ENCODE data around the gene C16orf96.

Gene C16orf96

DNA sequence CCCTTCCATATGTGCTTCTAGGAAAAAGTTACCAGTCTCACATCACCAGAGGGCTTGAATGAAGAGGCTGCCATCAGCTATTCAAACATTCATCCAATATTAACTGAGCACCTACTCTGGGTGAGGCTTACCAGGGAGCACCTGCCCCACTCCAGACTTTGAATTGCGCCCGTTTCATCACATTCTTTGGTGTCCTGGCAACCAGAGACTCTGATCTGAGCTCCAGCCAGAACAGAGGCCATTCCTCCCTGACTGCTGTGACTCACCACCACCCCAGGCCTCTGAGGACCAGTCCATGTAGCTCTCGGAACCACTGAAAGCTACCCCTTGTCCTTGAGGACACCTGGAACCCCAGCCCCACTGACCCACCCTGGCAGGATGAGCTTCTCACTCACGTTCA lies at the start of gene C16orf96:
Gene C16orf96, plus strand, starts transcription at position 229 of the 400 bp plus-strand sequence. Its CDS starts 150 bp downstream, at position 379.
- DNase-seq (ENCODE audit: low spot score): no peak

DNA sequence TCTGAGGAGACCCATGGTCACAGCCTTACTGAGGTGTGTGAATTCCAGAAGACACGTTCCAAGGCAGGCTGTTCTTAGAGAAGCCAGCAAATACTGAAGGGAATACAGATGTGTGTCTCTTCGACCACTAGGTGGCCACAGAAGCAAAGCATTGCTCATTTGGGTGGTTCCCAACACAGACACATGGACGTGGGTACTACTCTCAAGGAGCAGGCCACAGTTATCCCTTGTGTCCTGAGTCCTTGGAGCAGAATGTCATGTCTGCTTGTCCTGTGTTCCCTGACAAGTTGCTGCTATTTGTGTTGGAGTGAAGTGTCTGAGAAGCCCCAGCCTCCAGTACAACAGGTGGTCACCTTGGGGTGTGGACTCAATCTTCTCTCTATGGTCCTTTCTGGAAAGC lies 49.7 kb upstream of the C16orf96 start:
- peak; percentile 71 for DNase-seq (ENCODE audit: low spot score)

DNA sequence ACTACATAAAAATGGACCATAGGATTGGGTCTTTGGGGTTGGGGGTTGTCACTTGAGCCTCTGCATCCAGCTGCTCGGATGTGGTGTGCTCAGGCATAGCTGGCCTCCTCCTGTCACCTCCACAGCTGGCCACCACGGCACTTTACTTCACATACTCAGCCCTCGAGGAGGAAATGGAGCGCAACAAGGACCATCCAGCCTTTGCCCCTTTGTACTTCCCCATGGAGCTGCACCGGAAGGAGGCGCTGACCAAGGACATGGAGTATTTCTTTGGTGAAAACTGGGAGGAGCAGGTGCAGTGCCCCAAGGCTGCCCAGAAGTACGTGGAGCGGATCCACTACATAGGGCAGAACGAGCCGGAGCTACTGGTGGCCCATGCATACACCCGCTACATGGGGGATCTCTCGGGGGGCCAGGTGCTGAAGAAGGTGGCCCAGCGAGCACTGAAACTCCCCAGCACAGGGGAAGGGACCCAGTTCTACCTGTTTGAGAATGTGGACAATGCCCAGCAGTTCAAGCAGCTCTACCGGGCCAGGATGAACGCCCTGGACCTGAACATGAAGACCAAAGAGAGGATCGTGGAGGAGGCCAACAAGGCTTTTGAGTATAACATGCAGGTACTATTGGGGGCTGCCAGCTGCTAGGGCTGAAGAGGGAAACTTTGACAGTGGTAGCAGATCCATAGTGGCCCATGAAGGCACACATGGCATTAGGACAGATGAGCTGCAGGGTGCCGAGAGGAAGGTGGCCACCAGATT lies 48.4 kb upstream of the C16orf96 start:
- no peak for DNase-seq (ENCODE audit: low spot score)

DNA sequence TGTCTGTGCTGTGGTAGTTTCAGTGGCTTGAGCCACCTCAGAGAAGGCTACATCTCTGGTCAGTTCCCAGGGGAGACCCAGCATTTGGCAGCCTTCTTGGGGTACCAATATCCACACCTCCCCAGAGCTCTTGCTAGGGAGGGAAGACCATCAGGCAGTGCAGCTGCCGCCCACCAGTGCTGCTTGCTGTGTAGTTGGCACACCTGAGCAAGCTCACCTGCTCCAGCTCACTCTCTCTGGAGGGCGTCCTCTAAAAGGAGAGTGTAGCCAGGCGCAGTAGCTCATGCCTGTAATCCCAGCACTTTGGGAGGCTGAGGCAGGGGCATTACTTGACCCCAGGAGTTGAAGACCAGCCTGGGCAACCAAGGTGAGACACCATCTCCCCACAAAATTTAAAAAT lies 47.3 kb upstream of the C16orf96 start:
- DNase-seq (ENCODE audit: low spot score): no peak

DNA sequence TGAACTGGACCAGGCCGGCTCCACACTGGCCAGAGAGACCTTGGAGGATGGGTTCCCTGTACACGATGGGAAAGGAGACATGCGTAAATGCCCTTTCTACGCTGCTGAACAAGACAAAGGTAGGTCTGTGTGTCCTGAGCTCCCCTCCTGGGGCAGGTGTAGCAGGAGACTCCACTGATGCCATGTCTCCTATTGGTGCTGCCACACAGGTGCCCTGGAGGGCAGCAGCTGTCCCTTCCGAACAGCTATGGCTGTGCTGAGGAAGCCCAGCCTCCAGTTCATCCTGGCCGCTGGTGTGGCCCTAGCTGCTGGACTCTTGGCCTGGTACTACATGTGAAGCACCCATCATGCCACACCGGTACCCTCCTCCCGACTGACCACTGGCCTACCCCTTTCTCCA lies 46.7 kb upstream of the C16orf96 start:
- no peak for DNase-seq (ENCODE audit: low spot score)

DNA sequence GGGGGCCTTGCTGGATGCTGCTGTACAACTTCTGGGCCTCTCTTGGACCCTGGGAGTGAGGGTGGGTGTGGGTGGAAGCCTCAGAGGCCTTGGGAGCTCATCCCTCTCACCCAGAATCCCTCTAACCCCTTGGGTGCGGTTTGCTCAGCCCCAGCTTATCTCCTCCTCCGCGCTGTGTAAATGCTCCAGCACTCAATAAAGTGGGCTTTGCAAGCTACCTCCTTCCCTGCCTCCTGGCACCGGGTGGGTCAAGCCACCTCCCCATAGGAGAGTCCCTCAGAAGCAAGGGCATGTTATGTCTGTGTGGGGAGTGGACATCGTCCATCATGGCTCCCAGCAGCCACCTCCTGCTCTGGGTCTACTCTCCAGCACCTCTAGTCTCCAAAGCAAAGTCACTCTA lies 46.0 kb upstream of the C16orf96 start:
- no peak for DNase-seq (ENCODE audit: low spot score)

DNA sequence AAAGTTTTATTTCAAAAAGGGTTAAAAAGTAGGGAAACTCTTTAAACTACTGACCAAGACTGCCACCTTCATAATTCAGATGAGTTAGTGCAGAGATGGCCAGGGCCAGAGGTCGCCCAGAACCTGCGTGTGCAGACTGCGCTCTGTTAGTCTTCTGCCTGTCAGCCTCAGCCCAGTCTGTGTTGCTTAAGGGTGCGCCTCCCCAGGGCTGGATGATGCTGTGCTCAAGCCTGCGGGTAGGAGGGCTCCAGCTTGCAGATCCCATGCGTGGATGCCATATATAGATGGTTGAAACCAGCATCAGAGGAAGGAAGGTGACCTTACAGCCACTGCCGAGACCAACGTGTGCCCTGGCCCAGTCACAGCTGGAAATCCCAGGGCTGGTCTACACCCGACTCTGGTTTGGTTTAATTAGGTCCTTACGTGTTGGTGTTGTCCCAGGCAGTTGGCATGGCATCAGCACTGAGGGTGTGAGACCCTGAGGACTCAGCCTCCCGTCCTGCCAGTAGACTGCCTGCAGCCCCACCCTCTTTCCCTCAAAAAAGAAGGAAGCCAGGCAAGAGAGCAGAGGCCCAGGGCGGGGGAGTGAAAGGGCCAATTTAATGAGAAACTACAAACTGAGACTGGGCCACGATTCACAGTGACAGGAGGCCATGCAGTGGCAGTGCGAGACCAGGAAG lies 45.3 kb upstream of the C16orf96 start:
- DNase-seq (ENCODE audit: low spot score): no peak

DNA sequence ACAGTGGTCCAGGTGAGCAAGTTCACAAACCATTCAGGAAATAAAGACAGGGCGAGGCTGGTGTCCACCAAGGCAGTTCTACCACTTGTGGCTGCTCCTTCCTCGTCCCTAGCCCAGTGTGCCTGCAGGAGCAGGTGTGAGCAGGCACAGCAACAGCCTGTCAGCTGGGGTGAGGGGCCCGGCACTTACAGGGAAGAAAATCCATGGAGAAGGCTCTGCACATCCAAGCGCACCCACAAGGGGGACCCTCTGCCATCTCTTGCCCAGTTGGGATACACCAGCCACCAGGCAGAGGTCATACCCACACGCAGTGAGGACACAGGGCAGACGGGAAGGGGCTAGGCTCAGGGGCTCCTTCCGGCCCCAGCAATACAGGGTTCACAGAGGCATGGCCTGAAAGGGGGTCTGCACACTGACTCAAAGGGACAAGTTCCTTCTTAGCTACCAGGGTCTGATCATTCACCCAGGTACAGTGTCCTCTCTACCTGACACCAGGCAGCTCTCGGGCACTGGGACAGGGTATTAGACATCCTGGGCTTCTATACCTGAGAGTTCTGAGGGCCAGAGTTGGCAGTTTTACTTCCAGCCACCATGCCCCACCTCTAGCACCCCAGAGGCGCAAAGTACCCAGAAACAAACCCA lies 44.6 kb upstream of the C16orf96 start:
- DNase-seq (ENCODE audit: low spot score): no peak

DNA sequence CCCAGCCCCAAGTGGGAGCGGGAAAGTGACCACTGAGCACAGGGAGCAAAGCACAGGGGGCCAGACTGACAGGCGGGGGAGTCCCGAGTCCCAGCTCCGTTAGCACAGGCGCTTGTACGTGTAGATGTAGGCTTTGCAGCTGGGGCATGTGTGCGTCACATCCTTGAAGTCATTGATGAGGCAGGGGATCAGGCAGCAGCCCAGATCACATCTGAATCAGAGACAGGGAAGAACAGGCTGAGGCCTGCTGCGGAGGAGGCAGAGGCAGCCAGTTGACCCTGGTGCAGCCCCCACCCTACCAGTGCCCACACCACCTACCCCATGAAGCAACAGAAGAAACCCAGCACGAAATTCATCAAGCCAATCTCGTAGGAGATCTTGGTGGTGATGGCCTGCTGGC lies 43.7 kb upstream of the C16orf96 start:
- DNase-seq (ENCODE audit: low spot score): no peak

DNA sequence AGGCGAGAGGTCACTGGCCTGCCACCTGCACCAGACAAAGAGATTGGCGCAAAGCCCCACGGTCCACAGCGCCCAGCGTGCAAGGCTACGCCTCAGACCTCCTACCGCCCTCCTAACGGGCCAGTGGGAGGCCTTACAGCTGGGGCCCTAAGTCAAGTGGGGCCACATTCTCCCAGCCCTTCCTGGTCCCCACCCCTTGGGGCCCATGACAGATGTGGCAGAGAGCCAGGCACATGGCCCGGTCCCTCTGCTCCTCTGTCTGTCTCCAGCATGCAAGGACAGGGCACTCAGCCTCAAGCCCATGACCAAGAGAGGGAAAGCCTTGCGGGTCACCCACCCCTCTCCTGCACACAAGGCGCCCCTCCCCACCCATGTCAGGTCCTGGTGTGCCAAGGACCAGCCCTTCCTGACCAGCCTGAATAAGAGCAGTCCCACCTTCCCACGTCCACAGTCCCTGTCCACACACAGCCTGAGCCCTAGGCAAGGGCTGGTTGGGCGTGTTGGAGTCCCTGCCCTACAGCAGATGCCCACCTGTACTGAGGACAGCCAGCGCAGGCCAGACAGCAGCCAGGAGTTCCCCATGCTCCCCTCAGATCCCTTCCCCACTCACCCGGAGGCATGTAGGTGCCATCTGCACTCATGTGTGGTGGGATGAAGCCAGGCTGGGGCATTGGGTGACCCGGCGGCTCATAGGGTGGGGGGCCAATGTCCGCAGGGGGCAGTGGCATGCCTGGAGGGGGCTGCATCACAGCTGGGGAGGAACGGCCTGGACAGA lies 42.9 kb upstream of the C16orf96 start:
- DNase-seq (ENCODE audit: low spot score): no peak

DNA sequence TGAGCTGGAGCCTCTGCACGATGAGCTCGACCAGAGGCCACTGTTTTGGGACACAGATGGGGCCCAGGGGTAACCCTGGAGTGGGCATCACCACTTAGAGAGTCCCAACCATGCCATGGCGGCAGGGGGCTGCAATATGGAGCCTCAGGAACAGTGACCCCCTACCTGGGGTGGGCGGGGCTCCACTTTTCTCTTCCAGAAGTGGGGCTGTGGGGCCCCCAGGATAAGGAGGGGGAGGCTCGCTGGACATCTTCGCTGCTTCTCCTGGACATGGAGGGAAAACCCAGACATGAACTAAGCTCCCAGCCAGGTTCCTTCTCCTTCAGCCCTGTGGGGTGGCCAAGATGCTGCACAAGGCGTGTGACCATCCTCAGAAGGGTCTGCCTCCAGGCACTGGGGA lies 42.3 kb upstream of the C16orf96 start:
- no peak for DNase-seq (ENCODE audit: low spot score)

DNA sequence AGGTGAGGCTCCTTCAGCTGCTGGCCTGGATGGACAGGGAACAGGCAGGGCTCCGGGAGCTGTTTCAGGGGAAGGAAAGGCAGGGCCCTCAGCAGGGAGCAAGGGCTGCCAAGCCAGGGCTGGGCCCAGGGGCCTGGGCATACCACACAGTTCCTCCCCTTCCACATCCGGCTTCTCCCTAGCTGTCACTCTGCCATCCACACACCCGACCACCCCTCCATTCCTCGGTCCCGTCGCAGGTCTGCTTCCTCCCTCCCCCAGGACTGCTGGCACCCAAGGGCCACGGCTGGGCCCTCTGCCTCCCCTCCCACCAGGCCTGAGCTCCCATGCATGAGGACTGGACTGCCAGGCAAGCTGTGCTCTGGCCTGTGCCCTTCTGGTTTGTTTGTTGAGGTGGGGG lies 41.5 kb upstream of the C16orf96 start:
- DNase-seq (ENCODE audit: low spot score): no peak

DNA sequence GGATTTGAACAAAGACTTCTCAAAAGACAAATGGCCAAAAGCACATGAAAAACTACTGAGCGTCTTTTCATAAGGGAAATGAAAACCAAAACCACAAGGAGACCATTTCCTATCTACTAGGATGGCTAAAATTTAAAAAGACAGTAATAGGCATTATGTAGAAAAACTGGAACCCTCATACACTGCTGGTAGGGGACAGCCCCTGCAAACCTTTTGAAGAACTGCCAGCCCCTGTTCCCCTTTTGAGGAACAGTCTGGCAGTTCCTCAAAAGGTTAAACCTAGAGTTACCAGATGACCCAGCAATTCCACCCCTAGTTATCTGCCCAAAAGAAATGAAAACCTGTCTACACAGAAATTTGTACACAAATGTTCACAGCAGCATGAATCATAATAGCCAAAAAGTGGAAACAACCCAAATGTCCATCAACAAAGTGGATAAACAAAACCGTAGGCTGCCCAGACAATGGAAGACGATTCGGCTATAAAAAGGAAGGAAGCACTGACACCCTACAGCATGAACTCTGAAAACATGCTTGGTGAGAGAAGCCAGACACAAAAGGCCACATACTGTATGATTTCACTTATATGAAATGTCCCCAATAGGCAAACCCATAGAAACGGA lies 40.4 kb upstream of the C16orf96 start:
- no peak for DNase-seq (ENCODE audit: low spot score)

DNA sequence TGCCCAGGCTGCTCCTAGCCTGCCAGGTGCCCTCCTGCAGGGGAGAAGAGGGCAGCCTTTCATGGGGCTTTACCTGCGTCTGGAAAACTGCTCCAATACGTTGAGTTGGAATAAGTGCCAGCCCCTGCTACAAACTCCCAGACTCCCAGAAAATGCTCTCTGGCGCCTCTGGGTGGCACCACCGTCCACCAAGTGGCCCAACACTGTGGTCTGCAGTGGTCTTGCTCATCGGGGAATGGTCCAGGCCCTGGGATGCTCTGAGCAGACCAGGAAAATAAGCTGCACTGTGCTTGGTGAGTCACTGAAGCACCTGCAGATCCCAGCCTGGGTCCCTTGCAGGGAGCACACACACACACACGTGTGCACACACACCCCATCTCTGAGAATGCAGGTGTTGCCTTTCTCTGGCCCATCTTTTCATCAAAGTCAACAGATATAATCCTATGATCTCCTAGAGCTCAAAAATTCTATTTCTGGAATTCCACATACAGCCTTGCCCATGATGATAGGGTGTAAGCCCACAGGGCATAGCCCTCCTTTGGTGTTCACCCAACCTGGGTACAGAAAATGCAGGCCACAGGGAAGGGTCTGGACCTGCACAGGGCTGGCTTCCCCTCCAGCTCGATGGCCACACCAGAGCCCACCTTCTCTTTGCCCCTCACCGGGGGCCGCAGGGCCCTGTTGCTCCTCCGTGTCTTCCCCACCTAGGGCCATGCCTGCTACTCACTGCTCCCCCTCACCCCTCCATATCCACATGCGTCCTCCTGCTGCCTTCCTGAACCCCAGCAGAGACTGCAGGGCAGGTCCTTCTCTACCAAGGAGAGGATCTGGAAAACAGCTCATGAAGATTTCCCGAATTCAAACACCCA lies 38.1 kb upstream of the C16orf96 start:
- DNase-seq (ENCODE audit: low spot score): no peak

DNA sequence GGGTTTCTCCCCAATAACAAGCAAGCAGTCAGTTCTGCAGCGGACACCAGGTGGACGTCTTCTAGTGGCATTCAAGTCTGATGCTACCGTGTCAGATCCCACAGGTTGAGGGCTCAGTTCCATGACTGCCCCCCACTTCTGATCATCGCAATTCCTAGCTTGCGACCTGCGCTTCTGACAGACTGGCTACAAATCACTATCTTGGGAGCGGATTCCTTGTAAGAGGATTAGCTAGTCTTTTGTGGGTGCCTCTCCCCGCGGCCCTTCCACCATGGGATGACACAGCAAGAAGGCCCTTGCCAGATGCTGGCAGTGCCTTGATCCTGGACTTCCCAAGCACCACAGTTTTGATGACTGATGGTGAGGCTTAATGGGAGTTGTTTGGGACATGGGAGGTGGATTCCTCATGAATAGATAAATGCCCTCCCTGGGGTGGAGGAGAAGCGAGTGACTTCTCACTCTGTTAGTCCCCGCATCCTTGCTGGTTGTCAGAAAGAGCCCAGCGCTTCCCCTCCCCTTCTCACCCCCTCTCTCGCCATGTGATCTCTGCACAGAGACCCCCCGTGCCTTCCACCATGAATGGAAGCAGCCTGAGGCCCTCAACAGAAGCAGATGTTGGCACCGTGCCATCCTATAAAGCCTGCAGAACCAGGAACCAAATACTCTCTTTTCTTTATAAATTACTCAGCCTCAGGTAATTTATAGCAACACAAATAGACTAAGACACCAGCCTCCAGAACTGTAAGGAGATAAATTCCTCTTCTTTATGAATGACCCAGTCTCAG lies 36.7 kb upstream of the C16orf96 start:
- DNase-seq (ENCODE audit: low spot score): no peak

DNA sequence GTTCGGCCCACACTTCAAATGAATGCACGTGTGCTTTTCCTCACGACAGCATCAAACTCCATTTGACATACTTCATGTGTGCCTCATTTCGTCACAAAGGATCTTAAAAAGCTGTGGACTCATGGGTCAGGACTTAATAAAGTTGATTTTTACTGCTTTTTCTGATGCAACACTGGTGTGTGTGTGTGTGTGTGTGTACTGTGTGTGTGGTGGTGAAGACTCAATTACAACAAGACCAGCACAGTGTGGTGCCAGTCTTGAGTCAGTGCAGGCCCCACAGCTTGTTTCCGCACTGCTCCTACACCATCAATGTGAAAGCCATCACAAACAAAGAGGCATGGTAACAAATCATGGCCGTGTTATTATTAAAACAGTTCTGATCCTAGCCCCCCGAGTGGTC lies 35.2 kb upstream of the C16orf96 start:
- DNase-seq (ENCODE audit: low spot score): no peak

DNA sequence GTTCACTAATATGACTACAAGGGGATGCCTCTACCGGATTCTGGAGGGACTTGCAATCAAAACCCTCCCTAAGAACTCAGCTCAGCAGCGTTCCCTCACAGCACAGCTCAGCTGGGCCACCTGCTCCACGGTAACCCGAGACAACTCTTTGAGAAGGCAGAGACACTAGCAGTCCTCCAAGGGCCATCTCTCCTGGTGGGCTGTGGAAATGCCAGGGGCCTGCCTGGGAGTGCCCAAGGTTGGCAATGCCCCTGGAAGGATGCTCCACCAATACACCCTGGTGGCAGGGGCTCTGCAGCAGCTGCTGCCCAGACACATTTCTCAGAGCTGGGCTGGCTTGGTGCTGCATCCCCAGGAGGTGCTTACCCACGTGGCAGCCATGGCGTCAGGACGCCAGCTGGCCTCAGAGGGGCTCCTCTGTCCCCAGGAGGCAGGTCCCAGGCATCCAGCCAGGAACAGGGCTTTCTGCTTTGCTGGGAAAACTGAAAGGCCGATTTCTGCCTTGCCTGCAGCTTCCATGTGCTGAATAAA lies 34.0 kb upstream of the C16orf96 start:
- no peak for DNase-seq (ENCODE audit: low spot score)

DNA sequence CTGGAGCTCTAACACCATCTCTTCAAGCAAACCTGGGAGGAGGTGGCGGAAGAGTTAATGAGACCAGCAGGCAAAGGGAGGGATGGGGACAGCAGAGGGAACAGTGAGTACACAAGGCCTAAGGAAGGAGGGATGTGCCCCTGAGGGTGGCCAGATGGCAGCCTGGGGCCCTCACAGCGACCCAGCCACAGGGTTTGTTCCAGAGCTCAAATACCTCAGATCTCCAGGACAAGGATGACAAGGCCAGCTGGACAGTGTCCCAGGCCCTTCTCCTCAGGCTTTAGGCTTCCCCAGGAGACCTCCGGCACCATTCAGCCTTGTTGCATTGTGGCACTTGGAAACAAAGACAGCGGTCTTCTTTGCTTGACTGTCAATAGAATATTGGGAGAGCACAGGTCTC lies 32.5 kb upstream of the C16orf96 start:
- DNase-seq (ENCODE audit: low spot score): no peak

DNA sequence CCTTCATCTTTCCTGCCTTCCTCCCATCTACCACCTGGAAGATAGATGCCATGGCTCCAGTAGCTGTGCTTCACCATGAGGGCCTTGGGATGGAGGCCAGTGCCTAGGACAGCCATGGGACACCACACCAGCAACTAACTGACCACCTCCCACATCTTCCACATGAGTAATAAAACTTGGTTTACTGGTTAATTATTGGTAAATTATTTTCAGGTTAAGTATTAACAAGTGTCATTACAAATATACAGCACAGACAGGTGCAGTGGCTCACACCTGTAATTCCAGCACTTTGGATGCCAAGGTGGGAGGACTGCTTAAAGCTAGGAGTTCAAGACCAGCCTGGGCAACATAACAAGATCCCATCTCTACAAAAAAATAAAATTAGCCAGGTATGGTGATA lies 31.6 kb upstream of the C16orf96 start:
- DNase-seq (ENCODE audit: low spot score): no peak

DNA sequence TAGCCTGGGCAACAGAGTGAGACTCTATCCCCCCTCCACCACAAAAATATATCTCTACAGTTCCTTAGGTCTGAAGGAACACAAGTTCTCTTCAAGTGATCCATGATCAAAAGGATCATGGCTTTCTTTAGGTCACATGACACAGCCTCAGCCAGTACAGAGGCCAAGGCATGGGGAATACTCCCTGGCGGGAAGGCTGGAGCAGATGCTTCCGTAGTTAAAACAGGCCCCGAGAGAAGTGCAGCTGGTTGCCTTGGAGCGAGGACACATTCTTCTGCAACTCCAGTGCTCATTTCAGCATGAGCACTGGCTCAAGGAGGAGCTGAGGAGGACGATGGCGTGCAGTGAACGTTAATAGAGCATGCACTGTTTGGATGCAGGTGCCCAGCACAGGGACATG lies 31.1 kb upstream of the C16orf96 start:
- DNase-seq (ENCODE audit: low spot score): no peak

Measured in germinal center (tissue), 1 donor.